Psoas muscle (tissue), 8 donors: ENCODE results near the gene BBS9. TPM values are rescaled to one million over a fixed set of nuclear protein-coding genes. Genes with fewer than 3 reads are reported as not detected.
A peak's percentile ranks its signal among the peaks of the same experiment; 100 is the strongest.

Experiments
- ATAC-seq, 4 donors: fragments of 200-7000 bp; cut with Tn5 transposase; one replicate each; pipeline ENCODE4 v1.9.1; 2020; ENCODE audit warnings: moderate library complexity in 3 of 4, mild to moderate bottlenecking in 2 of 4
- DNase-seq, 2 donors: peaks; one replicate each; pipeline ENCODE4 v3.0.0-alpha.2; 2020
- H3K27ac ChIP-seq: fragments of 200-600 bp; one replicate; pipeline ENCODE4 v1.8.0; 2022
- H3K27me3 ChIP-seq, 3 donors: fragments of 200-600 bp in 1 of 3; one replicate each; pipeline versions ENCODE4 v1.6.1 to v1.8.0; 2013 to 2022; ENCODE audit warnings: low read length in 2 of 3, mild to moderate bottlenecking in 2 of 3, moderate library complexity in 1 of 3; ENCODE audit not compliant: insufficient read depth in 3 of 3
- H3K36me3 ChIP-seq, 2 donors: fragments of 200-600 bp in 1 of 2; one replicate each; pipeline versions ENCODE4 v1.6.1 to v1.8.0; 2013 to 2022; ENCODE audit warnings: low read depth in 1 of 2, mild to moderate bottlenecking in 1 of 2, moderate library complexity in 1 of 2; ENCODE audit not compliant: insufficient read depth in 1 of 2
- H3K4me1 ChIP-seq: fragments of 200-600 bp; one replicate; pipeline ENCODE4 v1.8.0; 2022
- H3K4me3 ChIP-seq: fragments of 200-600 bp; one replicate; pipeline ENCODE4 v1.8.0; 2022; ENCODE audit warnings: mild to moderate bottlenecking
- H3K9me3 ChIP-seq: fragments of 200-600 bp; one replicate; pipeline ENCODE4 v1.8.0; 2022
- WGBS, 3 donors: extraction: QIAGEN DNeasy Blood & Tissue Kit; methylation state at CpG; one replicate each; pipeline versions ENCODE4 v1.1.6 to v1.1.7; 2013; 5-methylcytosine and 5-hydroxymethylcytosine counted together
- intact Hi-C, 2 donors: fragments of 100-400 bp; cut with DNase I; formaldehyde crosslinking; loops; one replicate each; pipeline versions ENCODE4 v1.11.0 to v1.14.2; 2022
- polyA plus RNA-seq, 3 donors: library from polyadenylated mRNA; stranded (reverse); fragments of 200-250 nt; gene quantifications; one replicate each; pipeline ENCODE4 v1.2.3, GENCODE V29; 2013
- total RNA-seq, 4 donors: library from RNA; stranded (reverse); fragmentation: NEBNext Ultra II Directional in 2 of 4; extraction: Animal tissue kit (Norgen Biotek cat#: 25700) in 2 of 4; gene quantifications; one replicate each; pipeline versions ENCODE4 v1.2.1 to v1.2.4, GENCODE V29; 2021 to 2023
- TF ChIP-seq, protein P1 (sequence below): fragments of 200-600 bp; IDR thresholded peaks from one replicate; pipeline ENCODE4 v1.8.0; 2022; ENCODE audit warnings: antibody characterized with exemption
- donor health status: healthy with polysubstance abuse.
- donor health status: DM: no; HTN: no; CAD: no; lungs with moderate emphysema.
- donor health status: Bipolar disorder and iron deficiency.
- donor health status: healthy.
- donor health status: DM: yes; HTN: yes; CAD: no.
- donor health status: DM: no; HTN: no; CAD: no.
- donor health status: DM: no; HTN: no; CAD: no.
- donor health status: DM: yes; HTN: yes; CAD: no.

The BBS9 gene
- total and polyA plus RNA-seq, 7 donors = 2.7 to 7.3 (median 4.1) TPM

GRCh38 chr7:33310546-33310945 lies 181.2 kb downstream of the BBS9 start:
- H3K27ac ChIP-seq = no peak overlapping the region

DNA sequence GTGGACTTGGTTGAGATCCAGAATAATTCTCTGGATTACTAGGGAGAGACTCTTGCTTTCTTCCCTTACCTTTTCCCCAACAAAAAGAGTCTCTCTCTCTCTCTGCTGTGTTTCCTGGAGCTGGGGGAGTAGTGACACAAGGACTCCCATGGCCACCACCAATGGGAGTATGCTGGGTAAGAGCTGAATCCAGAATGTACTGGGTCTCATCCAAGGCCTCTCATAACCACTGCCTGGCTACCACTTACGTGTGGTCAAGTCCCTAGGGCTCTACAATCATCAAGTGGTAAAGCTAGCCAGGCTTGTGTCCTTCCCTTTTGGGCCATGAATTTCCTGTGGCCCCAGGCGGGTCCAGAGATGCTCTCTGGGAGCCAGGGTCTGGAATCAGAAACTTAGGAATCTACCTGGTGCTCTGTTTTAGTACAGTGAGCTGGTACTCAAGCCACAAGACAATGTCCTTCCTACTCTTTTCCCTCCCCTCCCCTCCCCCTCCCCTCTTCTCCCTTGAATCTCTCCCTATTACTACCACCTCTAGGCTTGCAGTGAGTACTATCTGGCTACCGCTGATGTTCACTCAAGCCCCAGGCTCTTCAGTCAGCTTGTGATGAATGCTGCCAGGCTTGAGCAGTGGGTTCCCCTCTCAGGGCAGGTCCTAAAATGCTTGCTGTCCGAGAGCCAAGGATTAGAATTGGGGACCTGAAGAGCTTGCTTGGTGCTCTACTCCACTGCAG lies 196.6 kb downstream of the BBS9 start:
- H3K27me3 ChIP-seq = no peaks in the 10 kb centered on the region
- no peak for ATAC-seq

More at GRCh38 chr7:33310546-33310945, 181.2 kb downstream of the BBS9 start:
- intact Hi-C loops = no loop called here
- H3K9me3 ChIP-seq = no peaks in the 10 kb centered on the region
- DNase-seq = no peak
- WGBS, 3 donors = 26 to 32% (median 32%) methylated on average over 1 of the region's 1 CpG
- TF ChIP-seq, protein P1, sequence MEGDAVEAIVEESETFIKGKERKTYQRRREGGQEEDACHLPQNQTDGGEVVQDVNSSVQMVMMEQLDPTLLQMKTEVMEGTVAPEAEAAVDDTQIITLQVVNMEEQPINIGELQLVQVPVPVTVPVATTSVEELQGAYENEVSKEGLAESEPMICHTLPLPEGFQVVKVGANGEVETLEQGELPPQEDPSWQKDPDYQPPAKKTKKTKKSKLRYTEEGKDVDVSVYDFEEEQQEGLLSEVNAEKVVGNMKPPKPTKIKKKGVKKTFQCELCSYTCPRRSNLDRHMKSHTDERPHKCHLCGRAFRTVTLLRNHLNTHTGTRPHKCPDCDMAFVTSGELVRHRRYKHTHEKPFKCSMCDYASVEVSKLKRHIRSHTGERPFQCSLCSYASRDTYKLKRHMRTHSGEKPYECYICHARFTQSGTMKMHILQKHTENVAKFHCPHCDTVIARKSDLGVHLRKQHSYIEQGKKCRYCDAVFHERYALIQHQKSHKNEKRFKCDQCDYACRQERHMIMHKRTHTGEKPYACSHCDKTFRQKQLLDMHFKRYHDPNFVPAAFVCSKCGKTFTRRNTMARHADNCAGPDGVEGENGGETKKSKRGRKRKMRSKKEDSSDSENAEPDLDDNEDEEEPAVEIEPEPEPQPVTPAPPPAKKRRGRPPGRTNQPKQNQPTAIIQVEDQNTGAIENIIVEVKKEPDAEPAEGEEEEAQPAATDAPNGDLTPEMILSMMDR = no peak
- H3K4me3 ChIP-seq = no peak overlapping the region
- no peaks in the 10 kb centered on the region for H3K27me3 ChIP-seq
- H3K36me3 ChIP-seq = peaks cover 0 to 4% of the 10 kb centered on the region in 2 donors
- H3K4me1 ChIP-seq = no peaks in the 10 kb centered on the region
- no peak for ATAC-seq

DNA sequence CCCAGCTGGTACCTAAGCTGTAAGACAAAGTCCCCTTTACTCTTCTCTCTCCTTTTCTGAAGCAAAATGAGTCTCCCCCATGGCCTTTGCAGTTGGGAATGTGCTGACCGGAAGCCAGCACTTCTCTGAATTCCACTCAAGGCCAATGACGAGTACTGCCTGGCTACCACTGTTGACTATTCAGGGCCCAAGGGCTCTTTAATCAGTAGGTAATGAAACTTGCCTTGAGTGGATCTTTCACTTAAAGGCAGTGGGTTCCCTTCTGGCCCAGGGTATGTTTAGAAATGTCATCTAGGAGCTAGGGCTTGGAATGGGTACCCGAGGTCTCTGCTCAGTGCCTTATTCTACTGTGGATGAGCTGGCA lies 197.1 kb downstream of the BBS9 start:
- ATAC-seq = no peak
- no peak overlapping the region for H3K4me3 ChIP-seq
- H3K27me3 ChIP-seq = no peaks in the 10 kb centered on the region
- no peaks in the 10 kb centered on the region for H3K36me3 ChIP-seq
- no peaks in the 10 kb centered on the region for H3K4me1 ChIP-seq
- intact Hi-C loops = no loop called here
- H3K27ac ChIP-seq = no peak overlapping the region
- DNase-seq = no peak
- WGBS, 3 donors = 76 to 80% (median 77%) methylated on average over 3 of the region's 3 CpGs
- TF ChIP-seq, protein P1 = no peak
- H3K9me3 ChIP-seq = peaks cover 13% of the 10 kb centered on the region

More for the DNA sequence above, 196.6 kb downstream of the BBS9 start:
- WGBS, 3 donors = 83 to 92% (median 84%) methylated on average over 4 of the region's 4 CpGs
- DNase-seq = no peak
- Histone ChIP-seq H3K4me1 (no peaks in the 10 kb centered on the region), H3K4me3 (no peak overlapping the region), H3K27ac (no peak overlapping the region), H3K36me3 (no peaks in the 10 kb centered on the region), H3K9me3 (peaks cover 13% of the 10 kb centered on the region)
- TF ChIP-seq, protein P1 = no peak
- intact Hi-C loops = no loop called here

DNA sequence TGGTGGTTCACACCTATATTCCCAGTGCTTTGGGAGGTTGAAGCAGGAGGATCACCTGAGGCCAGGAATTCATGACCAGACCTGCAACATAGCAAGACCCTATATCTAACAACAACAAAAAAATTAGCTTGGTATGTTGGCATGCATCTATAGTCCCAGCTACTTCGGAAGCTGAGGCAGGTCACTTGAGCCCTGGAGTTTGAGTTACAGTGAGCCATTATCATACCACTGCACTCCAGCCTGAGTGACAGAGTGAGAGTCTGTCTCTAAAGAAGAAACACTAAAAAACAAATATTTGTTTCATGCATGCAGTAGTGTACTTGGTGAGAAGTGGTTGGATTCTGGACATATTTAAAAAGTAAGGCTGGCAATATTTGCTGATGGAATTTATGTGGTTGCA lies 198.1 kb downstream of the BBS9 start:
- Histone ChIP-seq H3K9me3 (peaks cover 9% of the 10 kb centered on the region), H3K36me3 (no peaks in the 10 kb centered on the region), H3K27me3 (no peaks in the 10 kb centered on the region), H3K27ac (no peak overlapping the region), H3K4me3 (no peak overlapping the region), H3K4me1 (no peaks in the 10 kb centered on the region)
- TF ChIP-seq, protein P1 = no peak
- no peak for ATAC-seq
- intact Hi-C loops = no loop called here
- 64 to 84% (median 73%) methylated on average over 1 of the region's 1 CpG for WGBS, 3 donors
- DNase-seq = no peak

- intact Hi-C loops = no loop called here
- Histone ChIP-seq H3K27ac (no peak overlapping the region), H3K36me3 (no peaks in the 10 kb centered on the region), H3K27me3 (no peaks in the 10 kb centered on the region), H3K4me1 (no peaks in the 10 kb centered on the region), H3K9me3 (no peaks in the 10 kb centered on the region), H3K4me3 (no peak overlapping the region)
- DNase-seq (no peak), ATAC-seq (no peak)
- TF ChIP-seq, protein P1 = peak; percentile 21
- 79 to 89% (median 84%) methylated on average over 3 of the region's 3 CpGs for WGBS, 3 donors
Observed at GRCh38 chr7:33334349-33334748, 205.0 kb downstream of the BBS9 start.
